ENCODE data around the gene FAAP100.

FAAP100 gene

DNA sequence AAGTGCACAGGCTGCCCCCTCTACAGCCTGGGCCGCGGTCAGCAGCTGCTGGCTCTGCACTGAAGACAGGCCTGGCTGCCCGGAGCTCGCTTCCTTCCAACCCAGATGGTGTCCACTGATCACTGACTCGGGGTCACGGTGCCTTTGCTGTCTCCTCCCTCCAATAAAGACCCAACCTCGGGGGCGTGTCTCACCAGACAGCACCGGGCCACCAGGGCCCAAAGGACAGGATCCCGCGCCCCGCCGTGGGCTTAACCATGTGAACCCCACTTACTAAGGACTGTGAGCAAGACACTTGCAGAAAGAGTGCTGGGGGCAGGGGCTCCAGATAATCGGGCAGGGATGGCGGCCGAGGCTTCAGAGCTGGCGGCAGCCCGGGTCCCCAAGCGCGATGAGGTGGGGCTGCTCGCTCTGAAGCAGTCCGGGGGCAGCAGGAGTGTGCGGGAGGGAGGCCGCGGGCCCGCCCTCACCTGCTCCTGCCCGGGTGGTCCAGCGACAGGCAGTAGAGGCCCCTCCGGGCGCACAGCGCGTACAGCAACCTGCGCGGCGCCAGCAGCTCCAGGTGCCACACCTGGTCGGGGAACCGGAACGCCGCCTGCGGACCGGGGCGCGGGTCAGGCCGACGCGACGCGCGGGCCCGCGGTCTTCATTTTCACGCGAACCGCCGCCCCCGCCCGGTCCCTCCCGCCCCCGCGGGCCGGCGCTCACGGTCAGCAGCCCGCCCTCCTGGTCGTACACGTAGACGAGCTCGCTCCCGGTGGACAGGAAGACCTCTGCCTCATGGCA is 502 bp downstream of the FAAP100 start:
- DNase-seq (ENCODE audit: low read depth in 1 of 2, low spot score in 1 of 2), result peak in 1 of 2 experiments; percentile 34
- H3K27ac ChIP-seq (replicated peaks), result peak overlapping the region; percentile 74

DNA sequence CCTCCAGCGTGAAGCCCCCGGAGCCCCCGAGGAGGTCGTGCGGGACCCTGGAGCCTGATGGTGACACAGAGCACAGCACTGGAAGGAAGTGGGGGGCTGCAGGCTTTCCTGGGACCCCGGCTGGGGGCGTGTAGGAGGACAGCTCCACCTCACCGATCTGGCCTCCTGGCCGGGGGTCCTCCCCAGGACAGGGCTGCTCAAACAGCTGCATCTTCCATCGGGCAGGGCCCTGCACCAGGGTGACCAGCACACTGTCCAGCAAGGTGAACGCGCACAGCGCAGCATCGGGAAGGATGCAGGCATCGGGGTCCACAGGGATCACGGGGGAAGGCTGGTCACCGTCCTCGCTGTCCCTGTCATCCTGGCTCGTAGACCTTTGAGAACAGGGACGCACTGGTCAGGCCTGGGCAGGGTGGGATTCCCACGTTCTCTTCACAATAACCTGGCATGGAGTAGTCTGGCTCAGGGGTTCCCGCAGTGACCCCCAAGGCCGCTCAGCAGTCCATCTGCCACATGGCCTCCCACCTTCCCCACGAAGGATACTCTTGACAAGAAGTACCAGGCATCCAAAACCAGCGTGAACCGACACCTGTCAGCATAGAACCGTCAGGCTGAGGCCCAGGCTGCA is 1.2 kb downstream of the FAAP100 start:
- Histone ChIP-seq H3K4me3 (replicated peaks; ENCODE audit: insufficient read depth, low read length) (peak overlapping the region; percentile 97), H3K27me3 (ENCODE audit: insufficient read depth, poor library complexity, severe bottlenecking) (no peaks in the 10 kb centered on the region), H3K27ac (replicated peaks) (no peak overlapping the region)
- no peak for DNase-seq (ENCODE audit: low read depth in 1 of 2, low spot score in 1 of 2)
- TF ChIP-seq POLR2AphosphoS5 (IDR thresholded peaks at IDR 0.05; ENCODE audit: low read depth) (no peak), GABPA (IDR thresholded peaks at IDR 0.05; ENCODE audit: low read depth) (no peak), SPI1 (IDR thresholded peaks at IDR 0.05; ENCODE audit: borderline replicate concordance, low read depth) (no peak)
- TF ChIP-seq, protein P1, sequence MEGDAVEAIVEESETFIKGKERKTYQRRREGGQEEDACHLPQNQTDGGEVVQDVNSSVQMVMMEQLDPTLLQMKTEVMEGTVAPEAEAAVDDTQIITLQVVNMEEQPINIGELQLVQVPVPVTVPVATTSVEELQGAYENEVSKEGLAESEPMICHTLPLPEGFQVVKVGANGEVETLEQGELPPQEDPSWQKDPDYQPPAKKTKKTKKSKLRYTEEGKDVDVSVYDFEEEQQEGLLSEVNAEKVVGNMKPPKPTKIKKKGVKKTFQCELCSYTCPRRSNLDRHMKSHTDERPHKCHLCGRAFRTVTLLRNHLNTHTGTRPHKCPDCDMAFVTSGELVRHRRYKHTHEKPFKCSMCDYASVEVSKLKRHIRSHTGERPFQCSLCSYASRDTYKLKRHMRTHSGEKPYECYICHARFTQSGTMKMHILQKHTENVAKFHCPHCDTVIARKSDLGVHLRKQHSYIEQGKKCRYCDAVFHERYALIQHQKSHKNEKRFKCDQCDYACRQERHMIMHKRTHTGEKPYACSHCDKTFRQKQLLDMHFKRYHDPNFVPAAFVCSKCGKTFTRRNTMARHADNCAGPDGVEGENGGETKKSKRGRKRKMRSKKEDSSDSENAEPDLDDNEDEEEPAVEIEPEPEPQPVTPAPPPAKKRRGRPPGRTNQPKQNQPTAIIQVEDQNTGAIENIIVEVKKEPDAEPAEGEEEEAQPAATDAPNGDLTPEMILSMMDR (IDR thresholded peaks at IDR 0.05; ENCODE audit: insufficient read depth, low read length), result no peak
- TF ChIP-seq, protein P2, sequence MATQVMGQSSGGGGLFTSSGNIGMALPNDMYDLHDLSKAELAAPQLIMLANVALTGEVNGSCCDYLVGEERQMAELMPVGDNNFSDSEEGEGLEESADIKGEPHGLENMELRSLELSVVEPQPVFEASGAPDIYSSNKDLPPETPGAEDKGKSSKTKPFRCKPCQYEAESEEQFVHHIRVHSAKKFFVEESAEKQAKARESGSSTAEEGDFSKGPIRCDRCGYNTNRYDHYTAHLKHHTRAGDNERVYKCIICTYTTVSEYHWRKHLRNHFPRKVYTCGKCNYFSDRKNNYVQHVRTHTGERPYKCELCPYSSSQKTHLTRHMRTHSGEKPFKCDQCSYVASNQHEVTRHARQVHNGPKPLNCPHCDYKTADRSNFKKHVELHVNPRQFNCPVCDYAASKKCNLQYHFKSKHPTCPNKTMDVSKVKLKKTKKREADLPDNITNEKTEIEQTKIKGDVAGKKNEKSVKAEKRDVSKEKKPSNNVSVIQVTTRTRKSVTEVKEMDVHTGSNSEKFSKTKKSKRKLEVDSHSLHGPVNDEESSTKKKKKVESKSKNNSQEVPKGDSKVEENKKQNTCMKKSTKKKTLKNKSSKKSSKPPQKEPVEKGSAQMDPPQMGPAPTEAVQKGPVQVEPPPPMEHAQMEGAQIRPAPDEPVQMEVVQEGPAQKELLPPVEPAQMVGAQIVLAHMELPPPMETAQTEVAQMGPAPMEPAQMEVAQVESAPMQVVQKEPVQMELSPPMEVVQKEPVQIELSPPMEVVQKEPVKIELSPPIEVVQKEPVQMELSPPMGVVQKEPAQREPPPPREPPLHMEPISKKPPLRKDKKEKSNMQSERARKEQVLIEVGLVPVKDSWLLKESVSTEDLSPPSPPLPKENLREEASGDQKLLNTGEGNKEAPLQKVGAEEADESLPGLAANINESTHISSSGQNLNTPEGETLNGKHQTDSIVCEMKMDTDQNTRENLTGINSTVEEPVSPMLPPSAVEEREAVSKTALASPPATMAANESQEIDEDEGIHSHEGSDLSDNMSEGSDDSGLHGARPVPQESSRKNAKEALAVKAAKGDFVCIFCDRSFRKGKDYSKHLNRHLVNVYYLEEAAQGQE (IDR thresholded peaks at IDR 0.05; ENCODE audit: insufficient replicate concordance, low read depth), result no peak

More for the DNA sequence above, 502 bp downstream of the FAAP100 start:
- Histone ChIP-seq H3K27me3 (ENCODE audit: insufficient read depth, poor library complexity, severe bottlenecking) (no peaks in the 10 kb centered on the region), H3K4me3 (replicated peaks; ENCODE audit: insufficient read depth, low read length) (peak overlapping the region; percentile 97)
- TF ChIP-seq, protein P2 (IDR thresholded peaks at IDR 0.05; ENCODE audit: insufficient replicate concordance, low read depth), result no peak

DNA sequence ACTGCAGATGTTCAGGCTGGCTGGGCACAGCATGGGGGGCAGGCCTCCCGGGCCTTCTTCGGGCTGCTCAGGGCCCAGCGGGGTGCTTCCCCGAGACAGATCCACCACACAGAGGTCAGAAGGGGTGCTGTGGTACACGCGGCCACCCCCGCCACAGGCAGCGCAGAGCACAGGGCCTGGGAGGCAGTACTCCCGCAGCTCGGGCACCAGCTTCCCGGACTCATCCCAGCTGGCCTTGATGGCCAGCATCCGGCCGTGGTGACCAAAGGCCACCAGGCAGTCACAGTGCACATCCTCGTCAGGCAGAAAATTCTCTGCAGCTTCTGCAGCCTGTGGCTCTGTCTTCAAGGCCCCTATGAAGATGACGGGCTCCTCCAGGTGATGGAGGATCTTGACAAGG is 1.9 kb downstream of the FAAP100 start:
- H3K27me3 ChIP-seq (ENCODE audit: insufficient read depth, poor library complexity, severe bottlenecking), result no peaks in the 10 kb centered on the region
- DNase-seq (ENCODE audit: low read depth in 1 of 2, low spot score in 1 of 2), result no peak
- TF ChIP-seq, protein P2 (IDR thresholded peaks at IDR 0.05; ENCODE audit: insufficient replicate concordance, low read depth), result no peak
- TF ChIP-seq SPI1 (IDR thresholded peaks at IDR 0.05; ENCODE audit: borderline replicate concordance, low read depth) (no peak), GABPA (IDR thresholded peaks at IDR 0.05; ENCODE audit: low read depth) (no peak), POLR2AphosphoS5 (IDR thresholded peaks at IDR 0.05; ENCODE audit: low read depth) (no peak)
- TF ChIP-seq, protein P1 (IDR thresholded peaks at IDR 0.05; ENCODE audit: insufficient read depth, low read length), result no peak
- no peak overlapping the region for H3K27ac ChIP-seq (replicated peaks)
- H3K4me3 ChIP-seq (replicated peaks; ENCODE audit: insufficient read depth, low read length), result no peak overlapping the region

Data from HL-60 (cell line).